IMR-90 (cell line): ENCODE measurements around the gene TENM3. TPM values are rescaled to one million over a fixed set of nuclear protein-coding genes. Genes with fewer than 3 reads are reported as not detected.

Experiments used
- ATAC-seq: fragments of 200-7000 bp; cut with Tn5 transposase; 2 replicates; pipeline ENCODE4 v1.9.1; 2020; ENCODE audit warnings: low read depth, mild to moderate bottlenecking, moderate library complexity
- BruUV-seq: library from RNA; stranded (reverse); fragments of 400-500 nt; replicated peaks from 2 replicates; lab custom pipeline; 2021; lab: Mats Ljungman, UMichigan
- CTCF ChIA-PET: fragments of 300-600 bp; formaldehyde crosslinking; extraction: SDS; loops from one replicate; lab custom pipeline; 2021; ENCODE audit warnings: antibody characterized with exemption; lab: Yijun Ruan, JAX
- POLR2A ChIA-PET: fragments of 300-600 bp; sonication (Branson Sonifier 250); formaldehyde crosslinking; loops from one replicate; lab custom pipeline; 2022; ENCODE audit warnings: antibody characterized with exemption; ENCODE audit not compliant: unreplicated experiment; lab: Charles Lee
- DNase-seq: peaks from one replicate; pipeline ENCODE4 v3.0.0; 2013
- H2AFZ ChIP-seq: replicated peaks from 2 replicates; pipeline ENCODE3; 2013; ENCODE audit warnings: low read length, mild to moderate bottlenecking; ENCODE audit not compliant: poor library complexity
- H2AK5ac ChIP-seq: 2 replicates; pipeline ENCODE4 v1.6.1; 2013; ENCODE audit warnings: low read depth, low read length, inconsistent platforms
- H2AK9ac ChIP-seq: replicated peaks from 2 replicates; pipeline ENCODE3; 2013; ENCODE audit warnings: mild to moderate bottlenecking, low read depth, low read length, moderate library complexity; ENCODE audit not compliant: poor library complexity
- H2BK120ac ChIP-seq: 2 replicates; pipeline ENCODE4 v1.6.1; 2013; ENCODE audit warnings: low read depth, low read length, inconsistent platforms
- H2BK15ac ChIP-seq: 3 replicates; pipeline ENCODE4 v1.6.1; 2013; ENCODE audit warnings: low read depth, low read length, inconsistent platforms
- H2BK20ac ChIP-seq: 2 replicates; pipeline ENCODE4 v1.6.1; 2013; ENCODE audit warnings: low read depth, mild to moderate bottlenecking, inconsistent platforms, low read length, moderate library complexity
- H2BK5ac ChIP-seq: 2 replicates; pipeline ENCODE4 v1.6.1; 2013; ENCODE audit warnings: mild to moderate bottlenecking, low read depth, low read length, inconsistent platforms; ENCODE audit not compliant: poor library complexity, severe bottlenecking
- H3K14ac ChIP-seq: replicated peaks from 2 replicates; pipeline ENCODE4 v1.6.1; 2013; ENCODE audit warnings: low read depth, low read length, inconsistent platforms
- H3K18ac ChIP-seq: 2 replicates; pipeline ENCODE4 v1.6.1; 2013; ENCODE audit warnings: low read depth, low read length, control low read depth
- H3K23ac ChIP-seq: 2 replicates; pipeline ENCODE4 v1.6.1; 2013; ENCODE audit warnings: low read depth, low read length, inconsistent platforms
- H3K27ac ChIP-seq: 2 replicates; pipeline ENCODE4 v1.5.1; 2013; ENCODE audit warnings: mild to moderate bottlenecking, control low read depth, low read length; ENCODE audit not compliant: insufficient read depth
- H3K27me3 ChIP-seq: 2 replicates; pipeline ENCODE4 v1.6.1; 2013; ENCODE audit warnings: low read length; ENCODE audit not compliant: control insufficient read depth, insufficient read depth
- H3K36me3 ChIP-seq: 2 replicates; pipeline ENCODE4 v1.6.1; 2013; ENCODE audit warnings: low read length, mixed read lengths; ENCODE audit not compliant: control insufficient read depth, insufficient read depth
- H3K4ac ChIP-seq: 2 replicates; pipeline ENCODE4 v1.6.1; 2013; ENCODE audit warnings: low read depth, low read length, inconsistent platforms
- H3K4me1 ChIP-seq: 2 replicates; pipeline ENCODE4 v1.6.1; 2013; ENCODE audit warnings: low read length, mixed read lengths; ENCODE audit not compliant: control insufficient read depth, insufficient read depth
- H3K4me2 ChIP-seq: 2 replicates; pipeline ENCODE4 v1.6.1; 2013; ENCODE audit warnings: low read depth, mild to moderate bottlenecking, control low read depth, low read length, moderate library complexity
- H3K4me3 ChIP-seq: 2 replicates; pipeline ENCODE4 v1.5.1; 2013; ENCODE audit warnings: low read depth, mild to moderate bottlenecking, control low read depth, low read length, moderate library complexity; ENCODE audit not compliant: insufficient read depth
- H3K56ac ChIP-seq: 2 replicates; pipeline ENCODE4 v1.6.1; 2013; ENCODE audit warnings: low read length, inconsistent platforms; ENCODE audit not compliant: insufficient read depth; ENCODE audit errors: extremely low read depth
- H3K79me1 ChIP-seq, 2 experiments: 2 replicates each; pipeline ENCODE4 v1.6.1; 2013; ENCODE audit warnings: low read length in 2 of 2, inconsistent platforms in 1 of 2, low read depth in 1 of 2
- H3K9ac ChIP-seq: 2 replicates; pipeline ENCODE4 v1.6.1; 2013; ENCODE audit warnings: low read depth, low read length, control low read depth
- H3K9me1 ChIP-seq: 2 replicates; pipeline ENCODE4 v1.6.1; 2013; ENCODE audit warnings: low read length, inconsistent platforms; ENCODE audit not compliant: insufficient read depth
- H3K9me3 ChIP-seq: 2 replicates; pipeline ENCODE4 v1.6.1; 2013; ENCODE audit warnings: low read length; ENCODE audit not compliant: control insufficient read depth, insufficient read depth
- H4K20me1 ChIP-seq: 2 replicates; pipeline ENCODE4 v1.6.1; 2013; ENCODE audit warnings: low read length, inconsistent platforms; ENCODE audit not compliant: insufficient read depth
- H4K5ac ChIP-seq: 2 replicates; pipeline ENCODE4 v1.6.1; 2013; ENCODE audit warnings: mild to moderate bottlenecking, low read depth, low read length, control low read depth
- H4K8ac ChIP-seq, 2 experiments: 2 replicates each; pipeline ENCODE4 v1.6.1; 2013; ENCODE audit warnings: low read depth in 2 of 2, low read length in 2 of 2, control low read depth in 1 of 2, inconsistent platforms in 1 of 2
- H4K91ac ChIP-seq: 2 replicates; pipeline ENCODE4 v1.6.1; 2013; ENCODE audit warnings: low read depth, low read length, inconsistent platforms; ENCODE audit not compliant: insufficient read depth
- BHLHE40 ChIP-seq: fragments of 150-350 bp; IDR thresholded peaks from 2 replicates; pipeline ENCODE4 v1.6.1; 2016; ENCODE audit warnings: mild to moderate bottlenecking, low read depth, low read length
- CEBPB ChIP-seq: IDR thresholded peaks from 2 replicates; pipeline ENCODE4 v1.6.1; 2012; ENCODE audit warnings: low read depth, low read length, improper control_type of control experiment
- CHD1 ChIP-seq: IDR thresholded peaks from 2 replicates; pipeline ENCODE4 v1.6.1; 2012; ENCODE audit warnings: low read depth, low read length, improper control_type of control experiment
- FOS ChIP-seq: fragments of 150-350 bp; IDR thresholded peaks from 2 replicates; pipeline ENCODE4 v1.6.1; 2016; ENCODE audit warnings: low read depth, low read length
- MAZ ChIP-seq: IDR thresholded peaks from 2 replicates; pipeline ENCODE4 v1.6.1; 2012; ENCODE audit warnings: low read depth, mild to moderate bottlenecking, low read length, improper control_type of control experiment, moderate library complexity, borderline replicate concordance
- MXI1 ChIP-seq: IDR thresholded peaks from 2 replicates; pipeline ENCODE4 v1.6.1; 2012; ENCODE audit warnings: low read depth, mild to moderate bottlenecking, low read length, moderate library complexity, borderline replicate concordance
- NFE2L2 ChIP-seq: fragments of 150-350 bp; IDR thresholded peaks from 2 replicates; pipeline ENCODE4 v1.6.1; 2016; ENCODE audit warnings: low read depth, mild to moderate bottlenecking, low read length
- POLR2A ChIP-seq: IDR thresholded peaks from 2 replicates; pipeline ENCODE4 v1.6.1; 2012; ENCODE audit warnings: mild to moderate bottlenecking, low read depth, low read length
- RAD21 ChIP-seq: IDR thresholded peaks from 2 replicates; pipeline ENCODE4 v1.6.1; 2012; ENCODE audit warnings: low read length, improper control_type of control experiment
- RFX5 ChIP-seq: IDR thresholded peaks from 2 replicates; pipeline ENCODE4 v1.8.0; 2012; ENCODE audit warnings: low read depth, mild to moderate bottlenecking, low read length, moderate library complexity
- WGBS, 2 experiments: methylation state at CpG; one replicate each; pipeline versions ENCODE4 v1.1.5 to v1.1.7; 2013; ENCODE audit warnings: missing lambda C conversion rate in 2 of 2; ENCODE audit not compliant: insufficient read length in 1 of 2; ENCODE audit errors: extremely low coverage in 2 of 2; 5-methylcytosine and 5-hydroxymethylcytosine counted together
- dilution Hi-C: fragments of 300-500 bp; cut with HindIII; formaldehyde crosslinking; loops from one replicate; pipeline ENCODE4 v1.14.3; 2018; ENCODE audit warnings: low sequenced_read_pairs; ENCODE audit not compliant: unreplicated experiment
- in situ Hi-C: fragments of 300-500 bp; cut with MboI; formaldehyde crosslinking; loops from 3 replicates; pipeline ENCODE4 v1.14.3; 2019; ENCODE audit warnings: low sequenced_read_pairs, inconsistent platforms, mixed read lengths
- intact Hi-C: fragments of 100-400 bp; cut with micrococcal nuclease; formaldehyde crosslinking; loops from 2 replicates; pipeline ENCODE4 v1.10.0; 2022
- polyA plus RNA-seq, 3 experiments: library from polyadenylated mRNA; depleted of rRNA; stranded (reverse); fragments of >200 nt; gene quantifications; 2 replicates each; pipeline ENCODE4 v1.2.3, GENCODE V29; 2012; ENCODE audit warnings: low replicate concordance in 1 of 3
- total RNA-seq: library from RNA; depleted of rRNA; stranded (reverse); fragments of >200 nt; gene quantifications from 2 replicates; pipeline ENCODE4 v1.2.3, GENCODE V29; 2012
- TF ChIP-seq, protein P1 (sequence below): fragments of 150-350 bp; IDR thresholded peaks from 2 replicates; pipeline ENCODE4 v1.6.1; 2017; ENCODE audit warnings: mild to moderate bottlenecking, antibody characterized with exemption, low read length, low read depth

Gene TENM3
- total and polyA plus RNA-seq, 2 of the 4 experiments (the other 2 are of a cell fraction), result 29.9 to 173 TPM

DNA sequence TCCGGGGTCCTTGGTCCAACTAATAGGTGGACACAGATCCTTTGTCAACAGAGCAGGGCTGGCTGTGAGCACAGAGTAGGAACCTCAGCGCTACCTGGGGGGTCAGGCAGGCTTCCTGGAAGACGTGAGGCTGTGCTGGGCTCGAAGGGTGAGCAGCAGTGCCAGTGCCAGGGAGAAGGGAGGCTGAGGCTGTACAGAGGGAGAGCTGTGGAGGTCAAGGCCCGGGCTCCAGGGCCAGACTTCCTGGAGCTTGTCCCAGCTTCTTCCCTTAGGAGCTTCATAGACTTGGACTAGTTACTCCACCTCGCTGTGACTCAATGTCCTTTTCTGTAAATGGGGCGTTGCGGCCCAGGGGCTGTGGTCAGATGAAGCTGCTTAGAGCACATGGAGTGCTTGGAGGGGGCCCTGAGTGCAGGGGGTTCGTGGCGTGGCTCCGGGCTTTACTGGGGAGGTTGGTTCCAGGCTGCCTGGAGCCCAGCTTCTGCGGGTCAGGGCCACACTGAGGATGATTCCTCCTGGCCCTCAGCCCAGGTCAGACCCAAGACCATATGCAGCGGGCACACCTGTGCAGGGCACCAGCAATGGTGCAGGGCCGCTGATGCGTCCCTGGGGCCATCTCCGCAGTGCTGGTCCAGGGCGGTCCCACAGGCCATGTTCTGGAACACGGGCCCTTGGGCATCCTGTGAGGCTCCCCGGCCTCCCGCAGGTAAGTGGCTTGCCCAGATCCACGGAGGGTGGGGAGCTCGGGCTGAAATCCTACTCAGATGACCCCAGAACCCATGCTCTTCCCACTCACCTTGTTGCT is 575.9 kb downstream of the TENM3 start:
- Histone ChIP-seq H3K79me1 (no peaks in the 10 kb centered on the region), H3K18ac (no peak overlapping the region), H3K56ac (no peak overlapping the region), H3K9me3 (no peaks in the 10 kb centered on the region), H3K4me1 (no peaks in the 10 kb centered on the region), H3K4me3 (no peak overlapping the region), H3K36me3 (no peaks in the 10 kb centered on the region), H2BK5ac (no peak overlapping the region), H2AFZ (no peak overlapping the region), H3K9me1 (no peaks in the 10 kb centered on the region), H3K14ac (no peak overlapping the region), H3K4me2 (no peak overlapping the region), H3K27ac (no peak overlapping the region), H4K8ac (no peak overlapping the region), H4K20me1 (no peaks in the 10 kb centered on the region), H2BK15ac (no peak overlapping the region), H2AK5ac (no peak overlapping the region), H2AK9ac (no peak overlapping the region), H4K5ac (no peak overlapping the region), H2BK20ac (no peak overlapping the region), H3K4ac (no peak overlapping the region), H3K23ac (no peak overlapping the region), H3K27me3 (no peaks in the 10 kb centered on the region), H3K9ac (no peak overlapping the region), H2BK120ac (no peak overlapping the region), H4K91ac (no peak overlapping the region)
- in situ Hi-C loops (loop anchor here (25.0 kb wide), 2 partner anchors 1257 to 1682 kb away; no protein-coding TSS in a partner anchor), dilution Hi-C loops (no loop called here), intact Hi-C loops (no loop called here)
- BruUV-seq, result no TSS peak
- CTCF ChIA-PET, result no interaction called here
- ATAC-seq, result no peak
- TF ChIP-seq POLR2A (no peak), RAD21 (no peak), MAZ (no peak), NFE2L2 (no peak), CHD1 (no peak), FOS (no peak), CEBPB (no peak), MXI1 (no peak), BHLHE40 (no peak), RFX5 (no peak)
- TF ChIP-seq, protein P1, sequence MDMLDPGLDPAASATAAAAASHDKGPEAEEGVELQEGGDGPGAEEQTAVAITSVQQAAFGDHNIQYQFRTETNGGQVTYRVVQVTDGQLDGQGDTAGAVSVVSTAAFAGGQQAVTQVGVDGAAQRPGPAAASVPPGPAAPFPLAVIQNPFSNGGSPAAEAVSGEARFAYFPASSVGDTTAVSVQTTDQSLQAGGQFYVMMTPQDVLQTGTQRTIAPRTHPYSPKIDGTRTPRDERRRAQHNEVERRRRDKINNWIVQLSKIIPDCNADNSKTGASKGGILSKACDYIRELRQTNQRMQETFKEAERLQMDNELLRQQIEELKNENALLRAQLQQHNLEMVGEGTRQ, result no peak
- no peak for DNase-seq
- 88% methylated on average over 7 of the region's 22 CpGs; no CpG with 5 or more reads in 1 of the 2 experiments for WGBS, 2 experiments
- POLR2A ChIA-PET, result no interaction called here
